HepG2 (cell line): Measurements from ENCODE around the gene CDC42EP1. TPM values are rescaled to one million over a fixed set of nuclear protein-coding genes. Genes with fewer than 3 reads are reported as not detected.

Experiments used
- AKAP8 ChIP-seq: sonication (generic); formaldehyde crosslinking; IDR thresholded peaks from 2 replicates; pipeline ENCODE4 v1.5.1; 2020; ENCODE audit warnings: mild to moderate bottlenecking, missing genetic modification reagents
- CHD2 ChIP-seq: IDR thresholded peaks from 2 replicates; pipeline ENCODE4 v1.6.1; 2011; ENCODE audit warnings: low read depth, low read length, improper control_type of control experiment
- DMTF1 ChIP-seq: sonication (generic); formaldehyde crosslinking; IDR thresholded peaks from 2 replicates; pipeline ENCODE4 v1.4.0; 2020; ENCODE audit warnings: mild to moderate bottlenecking, missing genetic modification reagents
- DPF2 ChIP-seq: sonication (generic); formaldehyde crosslinking; IDR thresholded peaks from 2 replicates; pipeline ENCODE4 v1.4.0; 2020; ENCODE audit warnings: mild to moderate bottlenecking, low read depth, missing genetic modification reagents, borderline replicate concordance
- E2F1 ChIP-seq: sonication (generic); formaldehyde crosslinking; IDR thresholded peaks from 2 replicates; pipeline ENCODE4 v1.5.0; 2020; ENCODE audit warnings: missing genetic modification reagents
- MED1 ChIP-seq: sonication (generic); formaldehyde crosslinking; IDR thresholded peaks from 2 replicates; pipeline ENCODE4 v1.4.0; 2020; ENCODE audit warnings: missing genetic modification reagents
- MXD3 ChIP-seq: IDR thresholded peaks from 2 replicates; pipeline ENCODE4 v1.6.1; 2016; ENCODE audit warnings: mild to moderate bottlenecking, missing biosample characterization, missing genetic modification reagents
- MXD4 ChIP-seq: IDR thresholded peaks from 2 replicates; pipeline ENCODE4 v1.6.1; 2016; ENCODE audit warnings: mild to moderate bottlenecking, missing biosample characterization, missing genetic modification reagents
- PHF20 ChIP-seq: sonication (generic); formaldehyde crosslinking; IDR thresholded peaks from 2 replicates; pipeline ENCODE4 v1.5.0; 2020; ENCODE audit warnings: mild to moderate bottlenecking, missing genetic modification reagents
- PHF5A ChIP-seq: IDR thresholded peaks from one replicate; pipeline ENCODE4 v1.6.1; 2018; ENCODE audit warnings: low read depth, missing genetic modification reagents; ENCODE audit not compliant: unreplicated experiment
- REPIN1 ChIP-seq: sonication (generic); formaldehyde crosslinking; IDR thresholded peaks from 2 replicates; pipeline ENCODE4 v1.8.0; 2022; ENCODE audit warnings: missing genetic modification reagents, low read depth, mild to moderate bottlenecking, borderline replicate concordance
- RERE ChIP-seq: IDR thresholded peaks from 2 replicates; pipeline ENCODE4 v1.6.1; 2016; ENCODE audit warnings: low read depth, missing genetic modification reagents, missing compliant biosample characterization
- TAF1 ChIP-seq: sonication (generic); formaldehyde crosslinking; IDR thresholded peaks from 2 replicates; pipeline ENCODE4 v1.4.0; 2020; ENCODE audit warnings: missing genetic modification reagents
- TEAD3 ChIP-seq: optimal IDR thresholded peaks from 2 replicates; pipeline ENCODE3; 2016; ENCODE audit warnings: borderline replicate concordance
- TSC22D2 ChIP-seq: sonication (generic); formaldehyde crosslinking; IDR thresholded peaks from 2 replicates; pipeline ENCODE4 v1.5.1; 2020; ENCODE audit warnings: missing genetic modification reagents, mild to moderate bottlenecking, borderline replicate concordance
- ZBTB3 ChIP-seq: sonication (generic); formaldehyde crosslinking; IDR thresholded peaks from 2 replicates; pipeline ENCODE4 v1.4.0; 2020; ENCODE audit warnings: low read depth, mild to moderate bottlenecking, moderate library complexity, missing genetic modification reagents, borderline replicate concordance
- ZNF280B ChIP-seq: sonication (generic); formaldehyde crosslinking; IDR thresholded peaks from 2 replicates; pipeline ENCODE4 v1.5.0; 2020; ENCODE audit warnings: missing genetic modification reagents, mild to moderate bottlenecking, borderline replicate concordance
- ZNF766 ChIP-seq: sonication (generic); formaldehyde crosslinking; IDR thresholded peaks from 2 replicates; pipeline ENCODE4 v1.5.0; 2020; ENCODE audit warnings: missing genetic modification reagents, borderline replicate concordance
- polyA plus RNA-seq, 8 experiments: library from polyadenylated mRNA; depleted of rRNA in 3 of 8; stranded (reverse) in 7 of 8; unstranded in 1 of 8; fragments of >200 nt; fragmentation: Illumina TruSeq in 4 of 8; extraction: Trizol in 4 of 8; gene quantifications; 2 replicates each; pipeline versions ENCODE4 v1.2.1 to v1.2.3, GENCODE V29; 2011 to 2016; ENCODE audit warnings: low read depth in 4 of 8, missing spikeins in 1 of 8, mixed read lengths in 1 of 8; ENCODE audit not compliant: insufficient read depth in 1 of 8
- total RNA-seq, 5 experiments: library from RNA; depleted of rRNA; stranded (reverse); fragments of >200 nt; fragmentation: Illumina TruSeq; extraction: Trizol; gene quantifications; 2 replicates each; pipeline ENCODE4 v1.2.3, GENCODE V29; 2016; ENCODE audit warnings: low read depth in 1 of 5

The CDC42EP1 gene
- total and polyA plus RNA-seq, 2 of the 13 experiments (the other 11 are each of a cell fraction or from before 2014, with no cell fraction given) = 17.1 to 29.5 TPM

- TF ChIP-seq DMTF1 (CRISPR knock-in tag) (no peak), PHF20 (no peak), TSC22D2 (CRISPR knock-in tag) (no peak), MED1 (CRISPR knock-in tag) (no peak; the same call in 1 of the 2 replicates), ZBTB3 (CRISPR knock-in tag) (no peak), MXD4 (CRISPR knock-in tag) (0 out of 2 replicates have a peak, but pooled peaks have one; percentile 21), PHF5A (CRISPR knock-in tag) (no peak), ZNF766 (CRISPR knock-in tag) (no peak), AKAP8 (no peak), RERE (no peak), ZNF280B (CRISPR knock-in tag) (no peak), TEAD3 (CRISPR knock-in tag) (peak; percentile 86), TAF1 (CRISPR knock-in tag) (no peak), MXD3 (no peak), DPF2 (CRISPR knock-in tag) (no peak), E2F1 (CRISPR knock-in tag) (no peak), REPIN1 (CRISPR knock-in tag) (no peak), CHD2 (no peak)
Observed at GRCh38 chr22:37601540-37602442, 41.5 kb downstream of the CDC42EP1 start (continued).
